ENCODE data around the gene NPBWR2. TPM values are rescaled to one million over a fixed set of nuclear protein-coding genes. Genes with fewer than 3 reads are reported as not detected.

NPBWR2 gene
- total RNA-seq, 1 donor from 2014 or later = not detected

DNA sequence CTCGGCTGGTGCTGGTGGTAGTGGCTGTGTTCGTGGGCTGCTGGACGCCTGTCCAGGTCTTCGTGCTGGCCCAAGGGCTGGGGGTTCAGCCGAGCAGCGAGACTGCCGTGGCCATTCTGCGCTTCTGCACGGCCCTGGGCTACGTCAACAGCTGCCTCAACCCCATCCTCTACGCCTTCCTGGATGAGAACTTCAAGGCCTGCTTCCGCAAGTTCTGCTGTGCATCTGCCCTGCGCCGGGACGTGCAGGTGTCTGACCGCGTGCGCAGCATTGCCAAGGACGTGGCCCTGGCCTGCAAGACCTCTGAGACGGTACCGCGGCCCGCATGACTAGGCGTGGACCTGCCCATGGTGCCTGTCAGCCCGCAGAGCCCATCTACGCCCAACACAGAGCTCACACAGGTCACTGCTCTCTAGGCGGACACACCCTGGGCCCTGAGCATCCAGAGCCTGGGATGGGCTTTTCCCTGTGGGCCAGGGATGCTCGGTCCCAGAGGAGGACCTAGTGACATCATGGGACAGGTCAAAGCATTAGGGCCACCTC is 8.8 kb downstream of the NPBWR2 start:
- H3K36me3 Mint-ChIP-seq (ENCODE audit: unreplicated experiment) = no peaks in the 10 kb centered on the region
- peaks cover 23% of the 10 kb centered on the region for H3K27me3 Mint-ChIP-seq (ENCODE audit: unreplicated experiment)
- TF ChIP-seq, protein P1, sequence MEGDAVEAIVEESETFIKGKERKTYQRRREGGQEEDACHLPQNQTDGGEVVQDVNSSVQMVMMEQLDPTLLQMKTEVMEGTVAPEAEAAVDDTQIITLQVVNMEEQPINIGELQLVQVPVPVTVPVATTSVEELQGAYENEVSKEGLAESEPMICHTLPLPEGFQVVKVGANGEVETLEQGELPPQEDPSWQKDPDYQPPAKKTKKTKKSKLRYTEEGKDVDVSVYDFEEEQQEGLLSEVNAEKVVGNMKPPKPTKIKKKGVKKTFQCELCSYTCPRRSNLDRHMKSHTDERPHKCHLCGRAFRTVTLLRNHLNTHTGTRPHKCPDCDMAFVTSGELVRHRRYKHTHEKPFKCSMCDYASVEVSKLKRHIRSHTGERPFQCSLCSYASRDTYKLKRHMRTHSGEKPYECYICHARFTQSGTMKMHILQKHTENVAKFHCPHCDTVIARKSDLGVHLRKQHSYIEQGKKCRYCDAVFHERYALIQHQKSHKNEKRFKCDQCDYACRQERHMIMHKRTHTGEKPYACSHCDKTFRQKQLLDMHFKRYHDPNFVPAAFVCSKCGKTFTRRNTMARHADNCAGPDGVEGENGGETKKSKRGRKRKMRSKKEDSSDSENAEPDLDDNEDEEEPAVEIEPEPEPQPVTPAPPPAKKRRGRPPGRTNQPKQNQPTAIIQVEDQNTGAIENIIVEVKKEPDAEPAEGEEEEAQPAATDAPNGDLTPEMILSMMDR (IDR thresholded peaks at IDR 0.05) = no peak
- no peak overlapping the region for H3K27ac Mint-ChIP-seq (ENCODE audit: unreplicated experiment)
- no peak overlapping the region for H3K4me3 Mint-ChIP-seq (ENCODE audit: unreplicated experiment)
- no peak for DNase-seq (ENCODE audit: extremely low spot score, unreplicated experiment)
- peaks cover 4% of the 10 kb centered on the region for H3K4me1 Mint-ChIP-seq (ENCODE audit: unreplicated experiment)
- no peaks in the 10 kb centered on the region for H3K9me3 Mint-ChIP-seq (ENCODE audit: unreplicated experiment)

DNA sequence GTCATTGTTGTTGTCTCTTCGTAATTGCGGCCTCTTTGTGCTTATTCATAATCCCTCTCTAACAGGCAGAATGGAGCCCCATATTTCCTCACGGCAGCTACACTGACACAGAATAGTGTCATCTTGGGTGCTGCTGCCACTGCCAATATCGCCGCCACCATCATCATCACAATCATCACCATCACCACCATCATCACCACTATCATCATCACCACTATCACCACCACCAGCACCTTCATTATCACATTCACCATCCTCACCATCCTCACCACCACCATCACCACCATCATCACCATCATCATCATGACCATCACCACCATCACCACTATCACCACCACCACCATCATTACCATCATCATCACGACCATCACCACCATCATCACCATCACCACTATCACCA is 10.8 kb downstream of the NPBWR2 start:
- H3K27ac Mint-ChIP-seq (ENCODE audit: unreplicated experiment) = no peak overlapping the region
- peaks cover 2% of the 10 kb centered on the region for H3K4me1 Mint-ChIP-seq (ENCODE audit: unreplicated experiment)
- no peak for DNase-seq (ENCODE audit: extremely low spot score, unreplicated experiment)
- no peak overlapping the region for H3K4me3 Mint-ChIP-seq (ENCODE audit: unreplicated experiment)
- H3K27me3 Mint-ChIP-seq (ENCODE audit: unreplicated experiment) = peaks cover 13% of the 10 kb centered on the region
- H3K9me3 Mint-ChIP-seq (ENCODE audit: unreplicated experiment) = no peaks in the 10 kb centered on the region
- no peaks in the 10 kb centered on the region for H3K36me3 Mint-ChIP-seq (ENCODE audit: unreplicated experiment)
- TF ChIP-seq, protein P1 (IDR thresholded peaks at IDR 0.05) = no peak

DNA sequence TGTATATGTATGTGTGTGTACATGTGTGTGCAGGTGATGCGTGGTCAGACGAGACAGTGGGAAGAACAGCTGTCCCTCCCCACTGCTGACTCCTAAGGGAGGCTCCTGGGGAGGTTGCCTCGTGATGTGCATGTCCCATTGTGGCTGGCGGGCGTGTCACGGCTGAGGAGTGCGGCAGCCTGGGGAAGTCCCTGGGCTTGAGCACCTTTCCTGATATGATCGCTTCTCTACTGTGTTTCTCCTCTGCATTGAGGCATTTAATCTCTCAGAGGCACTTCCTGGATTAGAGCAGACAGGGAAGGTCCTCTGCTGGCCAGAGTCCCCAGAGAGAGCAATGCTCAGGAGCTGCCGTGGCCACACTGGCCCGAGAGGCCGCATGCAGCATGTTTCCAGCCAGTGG is 11.4 kb downstream of the NPBWR2 start:
- no peak overlapping the region for H3K4me3 Mint-ChIP-seq (ENCODE audit: unreplicated experiment)
- TF ChIP-seq, protein P1 (IDR thresholded peaks at IDR 0.05) = no peak
- H3K36me3 Mint-ChIP-seq (ENCODE audit: unreplicated experiment) = no peaks in the 10 kb centered on the region
- no peaks in the 10 kb centered on the region for H3K4me1 Mint-ChIP-seq (ENCODE audit: unreplicated experiment)
- DNase-seq (ENCODE audit: extremely low spot score, unreplicated experiment) = no peak
- no peak overlapping the region for H3K27ac Mint-ChIP-seq (ENCODE audit: unreplicated experiment)
- H3K27me3 Mint-ChIP-seq (ENCODE audit: unreplicated experiment) = peaks cover 7% of the 10 kb centered on the region
- H3K9me3 Mint-ChIP-seq (ENCODE audit: unreplicated experiment) = no peaks in the 10 kb centered on the region

DNA sequence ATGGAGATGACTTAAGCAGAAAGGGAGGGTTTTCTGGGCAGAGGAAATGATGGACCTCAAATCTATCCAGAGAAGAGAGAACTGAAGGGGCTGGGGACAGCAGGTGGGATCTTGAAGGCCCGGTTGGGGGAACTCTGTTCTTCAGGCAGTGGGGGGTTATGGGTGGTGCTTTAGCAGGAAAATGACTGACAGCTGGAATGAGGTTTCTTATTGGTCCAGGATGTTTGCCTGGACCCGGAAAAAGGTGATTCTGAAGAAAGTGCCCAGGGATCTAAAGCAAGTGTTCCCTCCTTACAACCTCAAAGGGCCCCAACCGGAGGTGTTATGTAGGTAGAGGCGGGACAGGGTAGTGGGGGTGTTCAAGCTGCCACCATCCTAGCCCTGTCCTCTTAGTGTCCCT is 11.9 kb downstream of the NPBWR2 start:
- H3K4me3 Mint-ChIP-seq (ENCODE audit: unreplicated experiment) = no peak overlapping the region
- TF ChIP-seq, protein P1 (IDR thresholded peaks at IDR 0.05) = no peak
- peaks cover 2% of the 10 kb centered on the region for H3K27me3 Mint-ChIP-seq (ENCODE audit: unreplicated experiment)
- H3K36me3 Mint-ChIP-seq (ENCODE audit: unreplicated experiment) = no peaks in the 10 kb centered on the region
- no peaks in the 10 kb centered on the region for H3K9me3 Mint-ChIP-seq (ENCODE audit: unreplicated experiment)
- no peak overlapping the region for H3K27ac Mint-ChIP-seq (ENCODE audit: unreplicated experiment)
- no peaks in the 10 kb centered on the region for H3K4me1 Mint-ChIP-seq (ENCODE audit: unreplicated experiment)
- DNase-seq (ENCODE audit: extremely low spot score, unreplicated experiment) = no peak

DNA sequence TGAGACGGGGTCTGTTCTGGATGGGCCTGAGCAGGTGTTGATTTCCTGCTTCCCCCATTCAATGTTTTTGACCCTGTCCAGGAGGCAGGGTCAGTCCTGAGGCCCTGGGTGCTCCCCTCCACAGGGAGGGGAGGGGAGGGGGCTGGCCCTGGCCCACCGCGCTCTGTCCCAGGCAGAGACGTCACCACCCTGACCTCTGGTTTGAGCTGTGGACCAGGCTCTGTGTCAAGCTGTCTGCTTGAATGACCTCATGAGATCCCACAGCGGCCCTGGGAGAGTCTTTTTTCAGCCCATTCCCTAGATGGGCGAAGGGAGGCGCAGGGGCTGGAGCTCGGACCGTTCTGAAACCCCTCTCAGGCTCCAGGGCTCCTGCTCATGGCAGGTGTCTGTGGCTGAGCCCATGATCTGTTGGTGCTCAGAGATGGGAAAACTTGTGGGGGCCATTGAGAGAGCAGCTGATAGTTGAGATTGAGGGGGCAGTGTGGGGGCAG is 14.3 kb downstream of the NPBWR2 start:
- H3K4me1 Mint-ChIP-seq (ENCODE audit: unreplicated experiment) = no peaks in the 10 kb centered on the region
- H3K9me3 Mint-ChIP-seq (ENCODE audit: unreplicated experiment) = no peaks in the 10 kb centered on the region
- peaks cover 2% of the 10 kb centered on the region for H3K27me3 Mint-ChIP-seq (ENCODE audit: unreplicated experiment)
- TF ChIP-seq, protein P1 (IDR thresholded peaks at IDR 0.05) = no peak
- H3K27ac Mint-ChIP-seq (ENCODE audit: unreplicated experiment) = no peak overlapping the region
- H3K36me3 Mint-ChIP-seq (ENCODE audit: unreplicated experiment) = no peaks in the 10 kb centered on the region
- H3K4me3 Mint-ChIP-seq (ENCODE audit: unreplicated experiment) = no peak overlapping the region
- no peak for DNase-seq (ENCODE audit: extremely low spot score, unreplicated experiment)

Measured in osteocyte (in vitro differentiated cells).